Colonic mucosa (tissue), 4 donors: ENCODE measurements around the gene WFDC6. TPM values are rescaled to one million over a fixed set of nuclear protein-coding genes. Genes with fewer than 3 reads are reported as not detected.

Experiments used
- DNase-seq: peaks from one replicate; pipeline ENCODE4 v3.0.0-alpha.2; 2020
- H3K27ac ChIP-seq: fragments of 200-600 bp; one replicate; pipeline ENCODE4 v1.8.0; 2021
- H3K27me3 ChIP-seq: fragments of 200-600 bp; one replicate; pipeline ENCODE4 v1.8.0; 2021
- H3K36me3 ChIP-seq: fragments of 200-600 bp; one replicate; pipeline ENCODE4 v1.8.0; 2021
- H3K4me1 ChIP-seq: fragments of 200-600 bp; one replicate; pipeline ENCODE4 v1.8.0; 2021; ENCODE audit warnings: mild to moderate bottlenecking
- H3K4me3 ChIP-seq: fragments of 200-600 bp; one replicate; pipeline ENCODE4 v1.8.0; 2021
- H3K9ac ChIP-seq, 2 donors: one replicate each; pipeline ENCODE4 v1.7.0; 2013; ENCODE audit warnings: control low read depth in 2 of 2, low read depth in 2 of 2, low read length in 2 of 2
- H3K9me3 ChIP-seq: fragments of 200-600 bp; one replicate; pipeline ENCODE4 v1.8.0; 2021
- CTCF ChIP-seq: fragments of 200-600 bp; IDR thresholded peaks from one replicate; pipeline ENCODE4 v1.8.0; 2022; ENCODE audit warnings: antibody characterized with exemption, mild to moderate bottlenecking
- intact Hi-C: fragments of 100-400 bp; cut with DNase I; formaldehyde crosslinking; loops from one replicate; pipeline ENCODE4 v1.14.1; 2022
- total RNA-seq, 2 donors: library from RNA; stranded (reverse); fragmentation: NEBNext Ultra II Directional in 1 of 2; extraction: Animal tissue kit (Norgen Biotek cat#: 25700) in 1 of 2; gene quantifications; one replicate each; pipeline ENCODE4 v1.2.1, GENCODE V29; 2021
- donor health status: healthy.
- donor health status: DM: no; HTN: no; CAD: no.
- donor health status: DM: no; HTN: no; CAD: no.

Gene WFDC6
- total RNA-seq, 2 donors from 2014 or later = not detected

DNA sequence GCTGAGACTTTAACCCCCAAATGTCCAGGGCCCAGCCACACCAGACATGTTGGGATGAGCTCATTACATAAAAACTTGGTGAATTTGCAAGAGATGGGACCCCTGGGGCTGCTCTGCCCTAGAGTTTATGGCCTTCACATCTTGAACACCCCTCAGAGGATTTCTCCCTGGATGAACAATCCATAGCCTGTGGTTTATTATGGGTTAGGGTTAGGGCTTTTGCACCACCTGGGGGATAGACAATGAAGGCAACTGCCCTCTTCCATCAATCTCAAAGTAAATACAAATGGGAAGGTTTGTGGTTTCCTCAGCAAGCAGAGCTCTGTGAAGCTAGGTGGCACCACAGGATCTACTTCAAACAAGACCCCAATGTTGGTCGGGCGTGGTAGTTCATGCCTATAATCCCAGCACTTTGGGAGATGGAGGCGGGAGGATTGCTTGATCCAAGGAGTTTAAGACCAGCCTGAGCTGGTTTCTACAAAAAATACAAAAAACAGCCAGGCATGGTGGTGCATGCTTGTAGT, 41.2 kb downstream of the WFDC6 start:
- no peaks in the 10 kb centered on the region for H3K9me3 ChIP-seq
- no peaks in the 10 kb centered on the region for H3K36me3 ChIP-seq
- H3K27me3 ChIP-seq = no peaks in the 10 kb centered on the region
- DNase-seq = no peak
- no peak overlapping the region for H3K4me3 ChIP-seq
- peaks cover 4% of the 10 kb centered on the region for H3K4me1 ChIP-seq
- H3K9ac ChIP-seq = no peak overlapping the region
- no peak for TF ChIP-seq CTCF
- intact Hi-C loops = no loop called here
- no peak overlapping the region for H3K27ac ChIP-seq

GRCh38 chr20:45496166-45496565, 43.1 kb downstream of the WFDC6 start:
- TF ChIP-seq CTCF = no peak
- no peak overlapping the region for H3K9ac ChIP-seq
- no peak overlapping the region for H3K4me3 ChIP-seq
- H3K36me3 ChIP-seq = no peaks in the 10 kb centered on the region
- no peaks in the 10 kb centered on the region for H3K9me3 ChIP-seq
- H3K4me1 ChIP-seq = peaks cover 4% of the 10 kb centered on the region
- peak; percentile 55 for DNase-seq
- intact Hi-C loops = no loop called here
- H3K27ac ChIP-seq = no peak overlapping the region
- H3K27me3 ChIP-seq = no peaks in the 10 kb centered on the region

DNA sequence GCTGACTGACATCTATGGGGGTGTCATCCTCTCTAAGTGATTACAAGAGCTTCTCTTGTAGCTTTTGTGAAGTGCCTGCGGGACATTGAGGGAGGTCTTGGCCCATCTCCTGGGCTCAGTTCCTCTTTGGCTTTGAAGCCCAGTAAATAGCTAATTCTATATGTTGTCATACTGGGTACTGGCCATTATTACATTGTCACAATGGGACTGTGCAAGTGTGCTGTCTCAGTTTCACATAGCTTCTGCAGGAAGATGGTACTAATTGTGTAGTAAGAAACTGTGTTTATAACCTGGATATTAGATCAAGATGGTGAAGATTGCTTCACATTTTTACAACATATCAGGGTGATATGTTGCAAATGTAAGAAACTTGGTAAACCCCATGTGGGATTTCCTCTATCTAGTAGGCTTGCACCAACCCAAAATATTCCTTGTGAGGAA, 43.8 kb downstream of the WFDC6 start:
- Histone ChIP-seq H3K36me3 (no peaks in the 10 kb centered on the region), H3K9me3 (no peaks in the 10 kb centered on the region), H3K9ac (no peak overlapping the region), H3K4me3 (no peak overlapping the region), H3K27ac (no peak overlapping the region), H3K4me1 (peaks cover 4% of the 10 kb centered on the region), H3K27me3 (no peaks in the 10 kb centered on the region)
- no peak for TF ChIP-seq CTCF
- DNase-seq = no peak
- intact Hi-C loops = no loop called here

DNA sequence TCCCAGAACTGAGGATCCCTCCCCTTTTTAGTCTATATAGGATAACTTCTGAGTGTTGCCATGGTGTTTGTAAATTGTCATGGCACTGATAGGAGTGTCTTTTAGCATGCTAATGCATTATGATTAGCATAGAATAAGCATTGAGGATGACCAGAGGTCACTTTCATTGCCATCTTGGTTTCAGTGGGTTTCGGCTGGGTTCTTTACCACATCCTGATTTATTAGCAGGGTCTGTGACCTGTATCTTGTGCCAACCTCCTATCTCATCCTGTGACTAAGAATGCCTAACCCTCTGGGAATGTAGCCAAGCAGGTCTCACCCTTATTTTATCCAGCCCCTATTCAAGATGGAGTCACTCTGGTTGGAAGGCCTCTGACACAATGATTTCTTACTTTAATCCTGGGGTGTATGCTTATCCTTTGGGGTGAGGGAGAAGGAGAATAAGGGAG, 50.2 kb downstream of the WFDC6 start:
- no peaks in the 10 kb centered on the region for H3K36me3 ChIP-seq
- no peaks in the 10 kb centered on the region for H3K4me1 ChIP-seq
- DNase-seq = no peak
- H3K4me3 ChIP-seq = no peak overlapping the region
- intact Hi-C loops = no loop called here
- no peak overlapping the region for H3K9ac ChIP-seq
- H3K27ac ChIP-seq = no peak overlapping the region
- no peaks in the 10 kb centered on the region for H3K9me3 ChIP-seq
- H3K27me3 ChIP-seq = no peaks in the 10 kb centered on the region
- no peak for TF ChIP-seq CTCF

DNA sequence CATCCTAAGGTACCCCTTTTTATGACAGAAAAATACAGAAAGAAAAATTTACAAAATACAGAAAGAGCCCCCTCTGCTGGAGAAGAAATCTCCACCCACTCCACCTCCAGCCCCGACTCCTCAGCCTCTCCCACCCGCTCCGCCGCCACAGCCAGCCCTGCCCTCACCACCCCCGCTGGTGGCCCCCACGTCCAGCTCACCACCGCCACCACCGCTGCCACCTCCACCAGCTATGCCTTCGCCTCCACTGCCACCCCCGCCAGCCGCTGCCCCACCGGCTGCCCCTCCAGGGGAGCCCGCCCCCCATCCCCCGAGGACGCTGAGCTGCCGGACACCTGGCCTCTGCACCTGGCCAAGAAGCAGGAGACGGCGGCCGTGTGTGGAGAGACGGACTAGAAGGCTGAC, 52.0 kb downstream of the WFDC6 start:
- Histone ChIP-seq H3K9ac (no peak overlapping the region), H3K9me3 (no peaks in the 10 kb centered on the region), H3K27ac (no peak overlapping the region), H3K4me3 (no peak overlapping the region), H3K27me3 (no peaks in the 10 kb centered on the region), H3K4me1 (no peaks in the 10 kb centered on the region), H3K36me3 (no peaks in the 10 kb centered on the region)
- DNase-seq = no peak
- intact Hi-C loops = no loop called here
- TF ChIP-seq CTCF = no peak
